Activated gamma-delta T cell (primary cell): ENCODE measurements around the gene SNED1.

Experiments
- DNase-seq: peaks from one replicate; lab custom pipeline; 2025; lab: John Stamatoyannopoulos, UW

SNED1 gene

DNA sequence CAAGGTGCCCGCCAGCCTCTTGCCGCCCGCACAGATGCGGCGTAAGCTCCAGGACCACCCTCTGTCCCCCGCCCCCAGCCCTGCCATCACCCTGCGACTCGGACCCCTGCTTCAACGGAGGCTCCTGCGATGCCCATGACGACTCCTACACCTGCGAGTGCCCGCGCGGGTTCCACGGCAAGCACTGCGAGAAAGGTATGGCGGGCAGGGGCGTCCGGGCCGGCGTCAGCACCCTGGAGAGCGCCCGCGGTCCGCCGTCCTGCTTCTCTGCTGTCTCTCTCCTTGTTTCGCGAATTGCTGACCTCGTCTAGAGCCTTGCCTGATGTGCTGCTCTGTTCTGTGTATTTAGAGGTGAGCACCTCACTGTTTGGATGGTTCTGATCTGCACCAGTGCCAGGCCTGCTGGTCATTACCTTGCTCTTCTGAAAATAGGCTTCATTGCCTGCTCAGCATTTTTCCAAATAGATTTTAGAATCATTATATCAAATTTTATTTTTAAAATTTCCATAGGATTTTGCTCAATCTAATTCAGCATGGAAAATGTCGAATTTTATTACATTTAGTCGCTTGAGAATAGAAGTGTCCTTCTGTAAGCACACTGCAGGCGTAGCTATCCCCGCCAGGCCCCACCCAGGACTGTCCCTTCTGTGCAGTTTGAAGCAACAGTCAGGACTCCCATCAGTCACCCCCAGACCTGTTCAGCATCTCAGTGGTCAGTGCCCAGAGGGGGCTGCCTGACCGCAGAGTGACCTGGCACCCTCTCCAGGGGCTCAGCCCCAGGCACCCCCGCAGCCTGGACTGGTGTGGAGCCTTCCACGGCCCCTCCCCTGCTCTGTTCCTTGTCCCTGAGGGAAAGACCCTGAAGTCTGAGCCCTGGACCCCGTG, 51.6 kb downstream of the SNED1 start:
- no peak for DNase-seq

DNA sequence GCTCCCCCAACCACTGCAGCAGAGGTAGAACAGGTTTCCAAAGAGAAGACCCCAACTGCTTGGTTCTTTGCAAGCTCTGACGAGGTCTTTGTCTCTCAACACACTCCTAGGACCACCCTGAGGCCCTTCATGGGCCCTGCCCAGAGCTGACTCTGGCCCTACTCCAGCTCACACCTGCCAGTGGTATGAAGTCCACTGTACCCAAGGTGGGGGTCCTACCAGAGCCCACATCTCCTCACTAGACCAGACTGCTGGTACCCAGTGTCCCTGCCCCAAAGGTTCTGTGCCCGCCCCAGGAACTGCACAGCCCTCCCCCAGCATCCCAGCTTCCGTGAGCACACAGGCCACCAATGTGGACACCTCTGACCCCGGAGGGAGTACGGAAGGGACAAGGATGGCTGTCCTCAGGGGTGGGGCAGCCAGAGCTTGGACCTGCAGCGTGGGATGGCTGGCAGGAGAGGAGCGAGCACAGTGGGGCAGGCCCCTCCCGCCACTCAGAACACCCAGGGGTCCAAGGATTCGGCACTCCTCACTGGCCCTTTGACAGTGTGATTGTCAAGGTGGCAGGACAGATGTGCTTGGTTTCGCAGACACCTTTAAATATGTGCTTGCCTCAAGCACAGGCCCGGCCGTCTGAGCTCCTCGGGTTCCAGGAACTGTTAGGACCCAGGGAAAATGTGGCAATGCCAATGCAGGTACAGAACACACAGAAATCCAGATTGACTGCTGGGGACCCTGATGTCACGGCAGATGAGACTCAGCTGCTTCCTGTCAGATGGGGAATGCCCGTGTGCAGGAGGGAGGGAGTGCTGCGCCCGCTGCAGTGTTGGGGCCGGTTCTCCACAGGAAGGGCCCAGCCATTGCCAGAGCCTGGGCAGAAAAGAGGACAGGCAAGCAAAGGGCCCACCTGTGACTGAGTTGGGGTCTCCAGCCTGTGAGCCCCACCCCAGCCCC, 52.5 kb downstream of the SNED1 start:
- no peak for DNase-seq

DNA sequence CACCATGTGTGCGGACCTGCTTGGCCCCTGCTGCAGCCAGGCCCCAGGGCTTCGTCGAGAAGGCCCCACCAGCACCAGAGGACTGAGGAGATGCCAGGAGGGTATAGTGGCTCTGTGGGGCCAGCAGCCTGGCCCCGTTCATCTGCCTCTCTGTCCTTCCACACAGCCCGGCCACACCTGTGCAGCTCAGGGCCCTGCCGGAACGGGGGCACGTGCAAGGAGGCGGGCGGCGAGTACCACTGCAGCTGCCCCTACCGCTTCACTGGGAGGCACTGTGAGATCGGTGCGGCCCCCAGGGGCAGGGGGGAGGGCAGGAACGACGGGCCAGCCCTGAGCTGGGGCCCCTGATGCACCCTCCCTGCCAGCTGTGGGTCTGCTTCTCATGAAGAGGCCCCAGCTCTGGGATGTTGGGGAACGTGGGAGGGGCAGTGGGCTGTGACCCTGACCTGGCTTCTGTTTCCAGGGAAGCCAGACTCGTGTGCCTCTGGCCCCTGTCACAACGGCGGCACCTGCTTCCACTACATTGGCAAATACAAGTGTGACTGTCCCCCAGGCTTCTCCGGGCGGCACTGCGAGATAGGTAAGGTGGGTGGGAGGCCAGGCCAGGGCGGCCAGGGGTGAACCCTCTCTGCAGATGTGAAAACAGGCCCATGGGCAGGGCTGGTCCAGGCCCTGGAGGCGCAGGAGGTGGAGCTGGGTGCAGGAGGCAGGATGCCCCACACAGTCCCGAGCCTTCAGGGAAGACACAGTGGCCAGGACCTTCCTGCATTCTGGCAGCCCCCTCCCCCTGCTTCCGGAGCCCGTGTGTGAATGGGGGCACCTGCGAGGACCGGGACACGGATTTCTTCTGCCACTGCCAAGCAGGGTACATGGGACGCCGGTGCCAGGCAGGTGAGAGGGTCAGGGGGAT, 53.4 kb downstream of the SNED1 start:
- no peak for DNase-seq

DNA sequence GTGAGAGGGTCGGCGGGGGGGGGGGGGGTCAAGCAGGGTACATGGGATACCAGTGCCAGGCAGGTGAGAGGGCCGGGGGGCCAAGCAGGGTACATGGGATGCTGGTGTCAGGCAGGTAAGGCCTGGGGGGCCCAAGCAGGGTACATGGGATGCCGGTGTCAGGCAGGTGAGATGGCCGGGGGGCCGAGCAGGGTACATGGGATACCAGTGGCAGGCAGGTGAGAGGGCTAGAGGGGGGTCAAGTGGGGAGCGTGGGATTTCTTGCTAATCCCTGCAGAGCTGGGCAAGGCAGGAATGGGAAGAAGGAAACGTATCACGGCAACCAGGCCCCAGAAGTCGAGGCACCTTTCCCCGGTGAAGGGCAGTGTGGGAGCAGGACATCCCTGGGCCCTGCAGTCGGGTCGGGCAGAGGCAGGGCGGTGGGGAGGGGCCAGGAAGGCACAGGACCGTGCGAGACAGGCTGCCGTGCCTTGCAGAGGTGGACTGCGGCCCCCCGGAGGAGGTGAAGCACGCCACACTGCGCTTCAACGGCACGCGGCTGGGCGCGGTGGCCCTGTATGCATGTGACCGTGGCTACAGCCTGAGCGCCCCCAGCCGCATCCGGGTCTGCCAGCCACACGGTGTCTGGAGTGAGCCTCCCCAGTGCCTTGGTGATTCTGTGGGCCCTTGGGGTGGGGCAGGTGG, 54.4 kb downstream of the SNED1 start:
- DNase-seq, result no peak

DNA sequence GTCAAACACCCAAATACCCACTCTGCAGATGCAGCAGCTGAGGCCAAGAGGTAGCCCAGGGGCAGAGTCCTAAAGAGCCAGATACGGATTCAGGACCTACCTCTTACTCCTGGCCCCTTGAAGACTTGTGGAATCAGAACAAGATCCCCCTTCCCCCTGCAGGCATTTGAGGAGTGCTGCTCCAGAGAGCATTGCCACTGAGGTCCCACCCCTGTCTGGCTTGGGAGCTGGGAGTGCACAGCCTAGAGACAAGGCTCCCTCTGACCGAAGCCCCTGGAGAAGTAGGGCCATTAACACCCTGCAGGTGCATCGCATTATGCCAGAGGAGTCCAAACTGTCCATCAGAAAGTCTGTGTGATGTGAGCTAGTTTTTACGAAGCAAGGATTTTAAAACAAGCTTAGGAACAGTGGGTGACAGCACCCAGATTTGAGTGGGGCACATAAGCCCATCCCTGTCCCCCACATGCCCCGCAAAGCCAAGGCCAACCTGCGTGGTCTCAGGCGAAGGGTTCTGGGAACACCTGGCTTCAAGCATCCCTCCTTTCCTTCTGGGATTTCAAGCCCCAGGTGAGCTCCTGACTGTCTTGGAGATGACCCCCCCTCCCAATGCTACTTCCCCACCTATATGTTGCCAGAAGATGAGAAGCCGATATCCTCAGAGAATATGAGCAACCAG, 55.3 kb downstream of the SNED1 start:
- DNase-seq, result no peak

DNA sequence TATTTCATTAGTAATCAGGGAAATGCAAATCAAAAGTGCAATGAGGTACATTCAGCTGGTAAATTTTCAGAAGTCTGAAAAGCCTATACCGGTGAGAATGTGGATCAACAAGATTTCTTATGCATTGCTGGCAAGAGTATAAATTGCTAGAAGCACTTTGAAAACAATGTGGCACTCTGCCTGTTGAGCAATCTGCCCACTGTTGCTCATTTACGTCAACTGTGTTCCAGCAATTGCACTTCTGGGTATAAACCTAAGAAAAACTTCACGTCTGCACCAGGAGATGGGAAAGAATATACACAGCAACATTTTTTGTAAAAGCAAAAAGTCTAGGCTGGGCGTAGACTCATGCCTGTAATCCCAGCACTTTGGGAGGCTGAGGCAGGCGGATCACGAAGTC, 62.9 kb downstream of the SNED1 start:
- DNase-seq, result no peak

DNA sequence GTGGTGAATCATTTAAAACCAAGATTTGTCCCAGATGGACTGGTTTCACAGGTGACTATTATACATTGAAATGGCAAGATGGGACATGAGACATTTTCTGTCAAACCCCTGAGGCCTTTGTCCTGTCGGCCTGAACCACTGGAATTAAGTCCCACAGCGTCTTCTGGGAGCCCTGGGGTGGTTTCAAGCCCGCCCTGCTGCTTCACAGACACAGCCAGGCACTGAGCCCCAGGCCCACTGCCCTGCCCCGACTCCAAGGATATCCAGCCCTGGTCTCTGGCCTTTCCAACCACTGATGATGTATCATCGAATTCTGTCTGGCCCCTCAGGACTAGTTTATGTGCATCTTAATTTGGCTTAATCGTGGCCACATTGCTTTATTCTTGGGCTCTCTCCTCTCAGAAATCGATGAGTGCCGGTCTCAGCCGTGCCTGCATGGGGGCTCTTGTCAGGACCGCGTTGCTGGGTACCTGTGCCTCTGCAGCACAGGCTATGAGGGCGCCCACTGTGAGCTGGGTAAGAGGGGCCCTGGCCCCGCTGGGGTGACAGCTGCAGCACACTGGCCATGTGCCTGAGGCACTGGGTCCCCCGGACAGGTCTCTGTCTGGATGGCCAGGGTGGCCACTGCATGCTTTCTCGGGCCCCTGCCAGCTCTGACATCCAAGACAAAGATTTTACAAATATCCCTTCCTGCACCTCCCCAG, 64.1 kb downstream of the SNED1 start:
- DNase-seq, result no peak

DNA sequence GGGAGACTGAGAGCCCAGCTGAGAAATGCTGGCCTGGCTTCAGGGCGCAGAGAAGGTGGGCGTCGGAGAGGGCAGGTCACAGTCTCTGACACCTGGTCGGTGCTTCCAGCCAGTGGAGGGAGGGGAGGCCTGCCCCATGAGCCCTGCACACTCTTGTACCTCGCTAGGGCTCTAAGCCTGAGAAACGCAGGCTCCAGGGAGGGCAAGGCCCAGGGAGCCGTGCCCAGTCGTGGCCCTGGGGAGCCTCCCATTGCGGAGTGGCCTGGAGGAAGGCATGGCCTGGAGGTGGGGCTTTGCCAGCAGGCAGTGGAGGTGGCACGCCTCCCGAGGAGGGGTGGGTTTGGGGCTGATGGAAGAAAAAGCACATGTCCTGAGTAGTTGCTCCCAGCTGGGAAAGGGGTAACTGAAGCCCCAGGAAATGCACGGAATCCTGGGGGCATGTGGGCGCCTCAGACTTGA, 64.7 kb downstream of the SNED1 start:
- DNase-seq, result no peak

DNA sequence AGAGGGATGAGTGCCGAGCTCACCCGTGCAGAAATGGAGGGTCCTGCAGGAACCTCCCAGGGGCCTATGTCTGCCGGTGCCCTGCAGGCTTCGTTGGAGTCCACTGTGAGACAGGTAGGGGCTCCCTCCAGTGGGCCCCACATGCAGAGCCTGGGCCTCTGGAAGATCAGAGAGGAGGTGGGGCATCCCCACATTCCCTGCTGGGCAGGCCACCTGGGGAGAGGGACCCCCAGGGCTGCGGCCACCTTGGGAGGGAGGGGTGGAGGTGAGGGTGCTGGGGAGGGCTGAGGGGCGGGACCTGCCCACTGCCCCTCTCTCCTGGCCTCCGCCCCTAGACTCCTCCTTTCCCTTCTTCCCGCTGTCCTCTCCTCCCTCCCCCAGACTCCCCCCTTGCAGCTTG, 65.2 kb downstream of the SNED1 start:
- DNase-seq, result no peak

DNA sequence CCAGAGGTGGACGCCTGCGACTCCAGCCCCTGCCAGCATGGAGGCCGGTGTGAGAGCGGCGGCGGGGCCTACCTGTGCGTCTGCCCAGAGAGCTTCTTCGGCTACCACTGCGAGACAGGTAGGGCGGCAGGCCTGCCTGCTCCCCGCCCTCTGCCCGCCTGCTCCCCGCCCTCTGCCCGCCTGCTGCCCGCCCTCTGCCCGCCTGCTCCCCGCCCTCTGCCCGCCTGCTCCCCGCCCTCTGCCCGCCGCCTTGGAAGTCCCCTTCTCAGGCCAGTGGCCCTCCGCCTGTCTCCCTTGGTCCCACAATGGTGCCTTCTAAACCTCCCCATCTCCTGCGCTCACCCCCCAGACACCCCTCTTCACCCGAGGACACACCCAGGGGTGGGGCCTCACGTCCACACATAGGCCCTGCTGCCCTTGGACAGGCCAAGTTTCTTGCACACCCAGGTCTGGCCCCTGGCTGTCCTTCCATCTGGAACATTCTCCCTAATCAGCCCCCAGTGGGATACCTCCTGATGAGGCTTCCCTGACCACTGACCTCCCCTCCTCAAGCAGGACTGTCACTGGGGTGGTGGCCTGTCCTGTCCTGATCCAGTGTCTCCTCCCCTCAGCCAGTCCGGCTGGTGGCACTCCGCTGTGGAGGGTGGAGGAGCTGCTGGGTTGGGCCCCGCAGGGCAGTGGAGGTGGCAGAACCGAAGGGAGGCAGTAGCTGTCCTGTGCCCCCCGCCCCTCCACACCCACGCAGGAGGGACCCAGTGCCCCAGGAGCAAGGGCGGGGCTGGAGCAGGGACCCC, 65.8 kb downstream of the SNED1 start:
- DNase-seq, result no peak

DNA sequence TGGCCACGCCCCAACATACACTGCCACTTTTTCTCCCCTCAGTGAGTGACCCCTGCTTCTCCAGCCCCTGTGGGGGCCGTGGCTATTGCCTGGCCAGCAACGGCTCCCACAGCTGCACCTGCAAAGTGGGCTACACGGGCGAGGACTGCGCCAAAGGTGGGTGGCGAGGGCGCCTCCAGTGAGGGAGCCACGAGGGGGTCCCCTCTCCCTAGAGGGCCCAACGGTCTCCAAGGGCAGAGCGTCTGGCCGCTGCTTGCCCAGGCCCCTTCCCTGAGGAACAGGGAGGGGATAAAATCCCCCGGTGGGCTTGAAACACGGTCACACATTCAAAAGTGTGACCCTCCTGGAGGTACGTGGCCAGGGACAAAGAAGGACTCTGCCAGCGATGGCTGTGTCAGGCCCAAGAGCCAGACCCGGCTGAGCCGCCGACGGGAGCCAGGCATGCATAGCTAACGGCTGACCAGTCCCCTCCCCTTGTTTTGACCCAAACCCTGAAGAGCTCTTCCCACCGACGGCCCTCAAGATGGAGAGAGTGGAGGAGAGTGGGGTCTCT, 66.5 kb downstream of the SNED1 start:
- no peak for DNase-seq

DNA sequence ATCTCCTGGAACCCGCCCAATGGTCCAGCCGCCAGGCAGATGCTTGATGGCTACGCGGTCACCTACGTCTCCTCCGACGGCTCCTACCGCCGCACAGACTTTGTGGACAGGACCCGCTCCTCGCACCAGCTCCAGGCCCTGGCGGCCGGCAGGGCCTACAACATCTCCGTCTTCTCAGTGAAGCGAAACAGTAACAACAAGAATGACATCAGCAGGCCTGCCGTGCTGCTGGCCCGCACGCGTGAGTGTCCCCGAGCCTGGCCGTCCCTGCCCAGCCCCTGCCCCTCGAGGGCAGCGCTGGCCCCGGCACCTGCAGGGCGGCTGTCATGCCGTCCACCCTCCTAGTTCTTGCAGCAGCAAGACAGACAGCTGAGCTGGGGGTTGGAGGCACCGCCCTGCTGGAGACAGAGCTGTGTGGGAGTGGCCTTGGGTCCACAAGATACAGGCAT, 67.0 kb downstream of the SNED1 start:
- DNase-seq, result no peak

DNA sequence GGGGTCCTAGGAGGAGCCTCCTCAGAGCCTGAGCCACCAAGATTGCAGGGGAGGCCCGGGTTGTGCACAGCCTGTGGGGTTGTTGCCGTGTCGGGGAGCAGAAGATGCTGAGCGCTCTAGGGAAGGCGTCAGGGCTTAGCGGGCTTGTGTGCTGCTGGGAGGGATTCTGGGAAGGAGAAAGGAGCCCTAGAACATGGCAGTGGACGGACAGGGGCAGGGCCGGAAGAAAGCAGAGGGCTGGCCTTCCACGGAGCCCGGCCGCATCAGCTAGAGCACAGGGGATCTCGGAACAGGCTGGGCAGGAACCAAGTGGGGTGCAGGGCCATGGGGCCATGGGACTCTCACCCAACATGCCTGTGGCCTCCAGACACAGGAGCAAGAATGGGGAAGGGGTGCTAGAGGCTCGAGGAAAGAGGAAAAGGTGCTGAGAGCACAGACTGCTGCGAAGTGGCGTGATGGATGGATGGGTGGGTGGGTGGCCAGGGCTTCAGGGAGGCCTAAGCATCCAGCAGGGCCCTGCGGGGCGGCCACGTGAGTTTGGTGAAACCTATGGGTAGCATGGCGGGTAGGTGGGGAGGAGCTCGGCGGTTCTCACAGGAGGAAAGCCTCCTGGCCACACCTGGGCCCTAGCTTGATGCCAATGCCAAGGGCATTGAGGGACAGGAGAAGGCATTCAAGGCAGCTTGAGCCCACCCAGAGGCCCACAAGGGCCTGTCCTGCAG, 67.9 kb downstream of the SNED1 start:
- no peak for DNase-seq

DNA sequence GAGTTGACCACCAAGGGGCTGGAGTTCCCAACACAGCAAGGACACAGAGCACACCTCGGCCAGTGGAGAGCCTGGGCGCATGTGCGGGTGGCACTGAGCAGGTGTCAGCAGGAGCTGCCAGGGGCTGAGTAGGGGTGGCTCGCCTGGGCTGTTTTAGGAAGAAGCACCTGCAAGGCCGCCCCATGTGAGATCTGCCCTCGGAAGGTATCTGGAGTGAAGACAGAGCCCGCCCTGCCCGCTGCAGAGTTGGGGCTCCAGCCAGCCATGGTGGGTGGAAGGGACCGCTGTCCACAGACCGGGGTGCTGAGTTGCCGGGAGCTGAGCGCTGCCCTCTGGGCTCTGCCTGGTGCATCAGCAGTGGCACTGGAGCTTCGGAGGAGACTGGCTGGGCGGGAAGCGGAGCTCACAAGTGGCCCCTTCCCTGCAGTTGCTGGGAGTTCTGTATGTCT, 68.5 kb downstream of the SNED1 start:
- no peak for DNase-seq

DNA sequence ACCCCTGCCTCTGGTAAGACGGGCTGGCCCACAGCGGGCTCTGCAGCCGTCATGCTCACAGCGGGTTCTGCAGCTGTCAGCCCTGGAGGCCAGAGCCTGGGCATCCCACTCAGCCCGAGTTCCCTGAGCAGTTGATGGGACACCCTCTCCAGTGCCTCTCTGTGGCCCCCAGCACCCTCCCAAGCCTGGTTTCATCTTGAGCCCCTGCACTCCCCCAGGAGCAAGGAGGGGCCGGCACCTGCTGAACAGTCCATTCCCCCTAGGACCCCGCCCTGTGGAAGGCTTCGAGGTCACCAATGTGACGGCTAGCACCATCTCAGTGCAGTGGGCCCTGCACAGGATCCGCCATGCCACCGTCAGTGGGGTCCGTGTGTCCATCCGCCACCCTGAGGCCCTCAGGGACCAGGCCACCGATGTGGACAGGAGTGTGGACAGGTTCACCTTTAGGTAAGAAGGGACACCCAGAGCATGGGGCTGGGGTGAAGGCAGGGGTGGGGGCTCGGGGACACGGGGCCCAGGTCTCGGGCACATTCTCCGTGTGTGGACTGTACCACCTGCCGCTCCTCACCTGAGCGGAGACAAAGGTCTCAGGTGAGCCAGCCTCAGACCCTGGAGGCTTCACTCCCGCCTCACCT, 69.2 kb downstream of the SNED1 start:
- no peak for DNase-seq

DNA sequence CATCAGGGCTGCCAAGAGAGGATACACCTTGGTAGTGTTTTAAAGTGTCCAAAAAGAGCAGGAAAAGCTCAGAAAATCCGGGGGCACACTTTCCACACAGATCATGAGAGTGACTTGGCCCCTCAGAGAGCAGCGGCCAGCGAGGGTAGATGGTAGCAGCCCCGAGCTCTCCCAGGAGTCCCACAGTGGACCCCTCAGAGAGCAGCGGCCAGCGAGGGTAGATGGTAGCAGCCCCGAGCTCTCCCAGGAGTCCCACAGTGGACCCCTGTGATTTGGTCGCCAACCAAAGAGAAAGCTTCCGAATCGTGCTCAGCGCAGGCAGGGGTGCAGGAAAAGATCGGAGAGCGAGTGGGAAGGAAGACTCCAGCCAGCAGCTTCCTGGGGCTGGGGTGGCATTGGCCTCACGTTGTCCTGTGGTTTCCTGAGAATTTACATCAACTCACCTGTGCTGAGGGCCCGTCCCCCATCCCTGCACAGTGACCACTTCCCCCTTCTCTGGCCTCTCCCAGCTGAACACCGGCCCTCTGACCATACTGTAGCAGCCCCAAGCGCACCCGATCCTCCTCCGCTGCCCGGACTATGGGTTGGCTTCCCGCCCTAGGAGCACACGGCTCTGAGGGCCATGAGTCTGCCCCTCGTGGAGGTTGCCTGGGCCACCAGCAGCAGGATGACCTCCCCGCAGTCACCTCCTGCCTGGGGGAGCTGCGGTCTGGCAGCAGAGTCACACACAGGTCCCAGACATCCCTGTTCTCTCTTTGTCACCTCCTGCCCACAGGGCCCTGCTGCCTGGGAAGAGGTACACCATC, 69.9 kb downstream of the SNED1 start:
- no peak for DNase-seq
